ENCODE results near the gene SIDT2.

The SIDT2 gene

DNA sequence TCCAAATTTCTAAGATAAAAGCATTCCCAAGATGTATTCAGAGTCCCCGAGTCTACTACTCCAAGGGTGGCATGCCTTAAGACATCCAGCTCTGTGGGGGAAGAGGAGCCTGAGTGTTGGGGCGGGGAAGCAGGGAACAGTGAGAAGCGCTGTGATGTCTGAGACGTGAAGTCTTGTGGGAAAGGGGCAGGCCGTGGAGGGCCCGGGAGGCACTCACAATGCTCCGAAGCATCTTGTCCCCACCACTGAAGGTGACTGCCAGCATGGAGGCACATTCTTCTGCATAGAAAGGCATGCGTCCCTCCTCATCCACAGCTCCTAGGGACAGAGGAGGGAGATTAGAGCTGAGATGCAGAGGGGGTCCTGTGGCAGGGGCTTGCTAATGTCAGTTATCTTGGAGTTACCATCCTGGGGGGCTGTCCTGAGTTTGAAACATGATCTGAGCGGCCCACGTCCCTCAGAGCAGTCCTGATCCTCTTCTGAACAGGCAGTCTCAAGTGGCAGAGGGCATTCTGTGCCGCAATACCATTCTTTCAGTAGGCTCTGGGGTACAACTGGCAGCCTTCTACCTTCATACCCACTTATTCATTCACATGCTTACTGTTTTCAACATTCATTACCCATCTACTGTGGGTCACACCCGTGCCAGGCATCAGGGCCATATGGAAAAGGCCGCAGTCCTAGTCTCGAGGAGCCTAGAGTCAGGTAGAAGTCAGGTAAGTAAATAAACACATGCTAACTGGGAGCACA lies 44.6 kb downstream of the SIDT2 start:
- no peak for DNase-seq (ENCODE audit: low spot score)

DNA sequence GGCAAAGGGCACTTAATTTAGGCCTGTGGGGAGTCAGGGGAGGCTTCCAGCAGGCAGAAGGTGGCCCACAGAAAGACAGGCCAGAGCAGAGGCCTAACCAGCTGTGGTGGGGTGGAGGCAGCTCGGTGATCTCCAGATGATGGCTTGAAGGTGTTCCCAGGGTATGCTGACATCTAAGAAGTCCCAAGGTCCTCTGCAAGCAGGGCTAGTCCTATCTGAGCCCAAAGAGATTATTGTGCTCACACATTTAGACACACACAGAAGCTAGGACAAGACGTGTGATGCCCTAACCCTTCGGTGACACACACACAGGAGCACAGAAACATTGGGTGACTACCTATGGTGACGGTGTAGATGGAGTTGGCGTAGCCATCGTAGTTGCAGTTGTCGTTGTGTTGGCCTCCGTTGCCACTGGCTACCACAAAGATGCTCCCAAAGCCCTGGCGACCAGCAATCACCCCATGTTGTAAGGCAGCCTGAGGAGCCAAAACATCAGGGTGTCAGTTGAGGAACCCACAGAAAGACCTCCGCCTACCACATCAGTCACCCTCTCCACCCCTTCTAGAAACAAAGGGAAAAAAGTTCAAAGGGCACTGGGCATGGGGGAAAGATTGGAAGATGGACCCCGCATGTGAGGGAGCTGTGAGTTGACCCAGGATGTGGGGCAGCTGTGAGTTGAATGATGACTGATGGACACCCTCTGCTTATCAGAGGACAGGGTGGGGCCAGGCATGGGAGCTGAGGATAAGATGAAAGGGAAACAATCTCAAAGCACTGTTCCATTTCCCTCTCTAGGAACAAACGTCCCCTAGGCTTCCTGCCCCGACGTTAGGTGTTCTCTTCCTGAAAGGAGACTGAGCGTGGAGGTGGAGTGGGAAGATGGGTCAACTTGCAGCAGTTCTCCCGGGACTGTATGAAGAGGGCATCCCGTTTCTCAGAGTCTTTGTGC lies 45.5 kb downstream of the SIDT2 start:
- DNase-seq (ENCODE audit: low spot score): no peak

DNA sequence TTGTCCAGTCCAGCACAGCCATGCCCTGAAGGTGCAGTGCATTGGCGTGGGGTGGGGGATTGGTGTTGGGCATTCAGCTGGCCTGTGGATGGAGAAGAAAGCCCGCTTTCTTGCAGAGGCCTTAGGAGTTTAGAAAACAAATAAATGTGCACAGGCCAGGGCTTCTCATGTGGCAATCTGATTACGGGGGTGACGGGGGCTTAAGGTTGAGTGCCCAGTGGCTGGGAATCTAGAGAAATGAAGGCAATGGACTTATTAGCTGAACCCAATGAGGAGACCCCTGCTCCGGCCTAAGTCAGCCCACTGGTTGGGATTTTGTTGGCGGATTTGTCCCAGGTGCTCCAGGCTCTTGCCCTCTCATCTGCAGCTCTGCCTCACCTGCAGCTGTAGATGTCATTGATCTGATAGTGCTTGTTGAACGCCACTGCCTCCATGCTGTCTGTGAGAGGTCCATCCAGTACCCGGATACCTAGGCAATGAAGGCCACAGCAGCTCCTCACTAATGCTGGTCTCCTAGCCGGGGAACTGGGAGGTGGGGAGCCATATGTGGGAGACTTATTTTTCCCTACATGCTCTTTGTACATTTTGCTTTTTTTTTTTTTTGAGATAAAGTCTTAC lies 47.1 kb downstream of the SIDT2 start:
- DNase-seq (ENCODE audit: low spot score): no peak

DNA sequence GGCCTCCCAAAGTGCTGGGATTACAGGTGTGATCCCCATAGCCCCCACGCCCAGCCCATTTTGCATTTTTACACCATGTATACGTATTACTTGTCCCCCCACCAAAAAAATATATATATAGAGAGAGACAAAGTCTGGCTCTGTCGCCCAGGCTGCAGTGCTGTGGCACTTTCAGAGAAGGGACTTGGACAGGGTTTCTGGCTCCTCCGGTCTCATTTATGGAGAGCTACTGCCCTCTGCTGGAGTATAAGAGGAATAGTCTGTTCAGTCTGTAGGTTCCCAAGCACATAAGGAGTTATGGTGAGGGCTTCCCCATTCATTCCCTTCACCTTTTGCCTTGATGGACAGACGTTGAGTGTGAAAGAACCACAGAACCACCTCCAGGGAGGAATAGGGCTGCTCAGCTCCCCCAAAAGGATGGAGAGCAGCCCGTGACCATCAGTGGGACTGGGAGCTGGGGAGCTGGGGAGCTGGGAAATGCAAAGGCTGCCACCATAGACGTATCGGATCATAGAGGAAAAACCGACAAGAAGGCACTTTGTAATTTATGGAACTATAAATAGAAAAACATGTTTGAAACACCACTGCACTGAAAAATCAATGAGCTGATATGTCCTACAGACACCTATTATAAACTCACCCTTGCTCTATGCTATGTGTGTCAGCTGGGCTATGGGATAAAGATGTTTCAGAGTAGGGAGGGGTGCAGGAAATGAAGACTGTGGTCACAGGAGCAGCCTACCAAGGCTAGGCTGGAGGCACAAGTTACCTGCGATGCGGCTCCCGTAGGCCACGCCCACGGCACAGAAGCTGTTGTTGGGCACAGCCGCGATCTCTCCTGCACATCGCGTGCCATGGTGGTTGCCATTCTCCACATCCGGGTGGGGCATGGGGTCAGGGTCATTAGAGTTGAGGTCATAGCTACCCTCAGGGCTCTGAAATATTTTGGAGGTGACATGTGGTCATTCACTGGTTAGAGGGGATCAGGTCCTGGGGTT lies 48.1 kb downstream of the SIDT2 start:
- peak; percentile 76 for DNase-seq (ENCODE audit: low spot score)

DNA sequence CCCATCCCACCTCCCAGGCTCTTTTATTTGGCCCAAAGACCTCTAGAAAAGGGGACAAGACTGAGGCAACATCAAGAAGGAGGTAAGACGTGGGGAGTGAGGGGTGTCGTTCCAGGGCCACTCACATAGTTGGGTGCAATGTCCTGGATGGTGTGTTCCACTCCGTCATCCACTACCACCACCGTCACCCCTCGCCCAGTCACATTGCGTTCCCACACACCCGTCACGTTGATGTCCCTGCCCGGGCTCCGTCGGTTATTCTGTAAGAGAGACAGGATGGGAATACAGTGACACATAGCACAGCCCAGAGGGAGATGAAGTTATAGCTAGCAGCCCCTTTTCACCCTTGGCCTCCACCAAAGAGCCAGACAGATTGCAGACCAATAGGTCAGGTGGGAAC lies 49.5 kb downstream of the SIDT2 start:
- DNase-seq (ENCODE audit: low spot score): no peak

DNA sequence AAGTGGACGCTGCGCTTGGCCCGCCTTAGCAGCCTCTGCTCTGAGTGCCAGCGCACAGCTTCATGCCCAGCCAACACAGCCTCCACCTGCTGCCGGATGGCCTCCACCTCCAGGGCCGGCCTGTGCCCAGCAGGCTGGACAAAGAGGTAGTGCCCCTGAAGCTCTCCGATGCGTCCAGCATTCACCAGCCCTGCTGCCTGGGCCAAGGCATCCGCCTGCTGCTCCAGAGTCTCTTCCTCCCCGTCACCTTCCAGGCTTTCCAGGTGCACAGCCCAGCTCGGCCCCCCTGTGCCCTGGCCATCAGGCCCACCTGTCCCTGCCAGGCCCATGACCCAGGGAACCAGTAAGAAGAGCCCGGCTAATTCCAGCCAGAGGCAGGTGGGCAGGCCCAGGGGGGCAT lies 50.9 kb downstream of the SIDT2 start:
- no peak for DNase-seq (ENCODE audit: low spot score)

DNA sequence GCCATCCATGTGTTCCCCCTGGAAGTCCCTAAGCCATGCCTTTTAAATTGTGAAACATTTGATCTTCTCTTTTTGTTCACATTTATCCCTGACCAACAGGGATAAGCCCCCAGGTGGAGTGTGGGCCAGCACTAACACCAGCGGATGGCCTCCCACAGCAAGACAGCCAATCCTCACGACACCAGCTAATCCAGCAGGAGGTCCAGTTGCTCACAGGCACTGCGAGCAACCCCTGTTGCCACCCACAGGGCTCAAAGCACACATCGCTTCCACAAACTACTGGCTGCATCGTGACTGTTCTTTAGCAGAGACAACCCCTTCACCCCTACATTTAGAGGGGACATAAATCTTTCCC lies 51.4 kb downstream of the SIDT2 start:
- no peak for DNase-seq (ENCODE audit: low spot score)

DNA sequence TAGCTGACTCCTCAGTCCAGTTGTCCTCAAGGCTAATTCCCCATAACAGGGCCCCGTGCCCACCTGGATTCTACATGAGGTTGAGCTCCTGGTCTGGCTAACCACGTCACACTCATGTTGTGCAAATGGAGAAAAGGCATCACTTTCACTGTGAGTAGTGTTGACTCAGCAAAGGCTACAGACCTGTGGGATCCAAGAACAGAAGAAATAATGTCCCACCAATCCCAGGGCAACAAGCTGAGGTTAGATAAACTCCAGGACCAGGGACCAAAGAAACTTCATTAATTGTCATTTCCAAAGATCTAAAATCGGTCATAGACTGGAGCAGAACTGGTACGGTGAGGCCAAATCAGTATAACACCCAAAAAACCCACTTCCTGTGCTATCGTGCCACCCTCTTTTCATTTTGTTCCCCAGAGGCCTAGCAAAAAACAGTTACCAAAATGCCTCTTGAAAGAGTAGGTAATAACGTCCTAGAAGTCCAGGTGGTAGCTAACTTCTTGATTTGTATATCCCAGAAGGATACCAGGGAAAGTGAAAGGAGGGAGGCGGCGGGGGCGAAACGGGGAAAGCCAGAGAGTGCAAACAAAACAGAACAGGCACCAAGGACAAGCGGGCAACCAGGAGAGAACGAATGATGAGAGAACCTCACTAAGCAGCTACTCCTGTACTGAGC lies 51.9 kb downstream of the SIDT2 start:
- DNase-seq (ENCODE audit: low spot score): no peak

DNA sequence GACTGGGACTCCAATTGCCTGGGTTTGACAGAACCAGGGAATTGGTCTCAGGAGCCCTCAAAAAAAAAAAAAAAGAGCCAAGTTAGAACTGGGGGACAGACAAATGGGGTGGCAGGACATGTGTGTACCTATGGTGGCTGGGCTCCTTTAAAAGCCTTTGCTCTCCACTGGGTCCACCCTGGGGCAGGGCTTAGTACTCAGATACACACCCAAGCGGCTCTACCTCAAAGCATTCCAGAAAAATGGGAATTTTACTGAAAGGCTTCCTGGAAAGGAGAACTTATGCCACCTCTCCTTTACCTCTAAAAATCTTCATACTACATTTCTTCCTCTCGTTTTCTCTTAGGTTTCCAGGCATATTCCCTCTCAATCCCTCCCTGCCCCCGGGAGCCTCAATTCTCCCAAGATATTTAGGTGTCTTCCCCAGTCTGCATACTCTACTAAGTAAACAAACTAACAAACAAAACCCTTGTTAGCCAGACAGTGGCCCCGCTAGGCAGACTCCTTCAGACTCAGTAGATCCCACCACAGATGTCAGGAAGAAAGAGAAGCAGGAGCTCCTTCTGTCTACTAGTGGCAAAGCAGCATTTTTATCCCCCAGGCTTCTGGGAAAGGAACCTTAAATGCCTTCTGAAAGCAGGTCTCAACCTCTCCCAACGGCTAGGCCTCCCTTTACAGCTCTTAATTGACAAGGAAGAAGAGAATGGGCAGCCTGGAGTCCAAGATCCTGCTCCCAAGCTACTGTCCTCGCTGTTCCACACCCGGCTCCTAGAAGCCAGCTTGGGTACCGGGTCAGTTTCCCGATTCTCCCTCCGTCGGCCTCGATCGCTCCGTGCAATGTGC lies 52.7 kb downstream of the SIDT2 start:
- DNase-seq (ENCODE audit: low spot score): no peak

DNA sequence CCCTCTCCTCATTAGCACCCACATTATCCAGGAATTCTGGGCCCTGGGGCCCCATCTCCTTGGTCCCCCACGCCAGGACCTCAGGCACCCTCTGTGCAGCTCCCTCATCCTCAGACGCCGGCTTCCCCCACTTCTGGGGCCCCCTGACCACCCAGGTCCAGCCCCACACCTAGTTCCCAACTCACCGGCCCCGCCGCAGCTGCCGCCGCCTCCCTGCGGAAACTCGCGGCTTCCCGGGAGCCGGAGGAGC lies 53.2 kb downstream of the SIDT2 start, which contains the start of gene PCSK7:
Gene PCSK7 (minus strand): TSS at position 232 of the 250 bp plus-strand sequence. CDS start 2,229 bp downstream, outside the sequence.
- DNase-seq (ENCODE audit: low spot score): no peak

DNA sequence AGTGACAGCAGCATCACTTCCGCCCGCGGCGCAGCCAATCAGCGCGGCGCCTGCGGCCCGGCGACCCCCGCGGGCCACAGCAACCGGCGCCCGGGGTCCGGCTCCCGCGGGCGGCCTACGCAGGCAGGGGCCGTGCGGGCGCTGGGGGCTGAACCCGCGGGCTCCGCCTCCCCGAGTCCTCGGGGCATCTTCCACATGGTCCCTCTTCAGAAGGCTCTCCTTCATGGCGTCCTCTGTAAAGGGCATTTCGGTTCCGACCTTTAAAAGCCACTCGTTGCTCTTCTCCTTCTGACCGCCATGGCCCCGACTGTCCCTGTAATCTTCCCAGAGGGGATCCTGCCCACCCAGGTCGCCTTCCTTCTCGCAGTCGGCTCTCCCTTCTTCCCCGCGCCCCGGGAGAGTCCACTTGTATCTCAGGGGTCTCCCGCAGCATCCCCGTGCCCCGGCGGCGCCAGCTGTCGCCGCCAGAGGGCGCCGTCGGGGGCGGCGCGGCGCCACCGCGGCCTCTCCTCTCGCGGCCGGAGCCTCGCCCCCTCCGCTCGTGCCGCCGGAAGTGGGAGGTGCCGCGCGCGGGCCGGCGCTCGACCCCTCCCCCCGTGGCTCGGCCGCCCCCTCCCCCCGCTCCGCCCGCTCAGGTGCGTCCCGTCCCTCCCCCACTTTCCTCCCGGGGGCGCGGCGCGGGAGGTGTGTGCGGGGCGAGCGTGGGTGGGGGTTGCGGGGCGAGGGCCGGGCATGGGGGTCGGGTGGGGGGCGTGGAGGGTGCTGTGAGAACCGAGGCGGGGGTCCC lies 53.7 kb downstream of the SIDT2 start, which contains the start of gene RNF214:
Gene RNF214 (plus strand): TSS at position 580 of the 787 bp plus-strand sequence. CDS start 1,602 bp downstream, outside the sequence.
- peak; percentile 95 for DNase-seq (ENCODE audit: low spot score)

DNA sequence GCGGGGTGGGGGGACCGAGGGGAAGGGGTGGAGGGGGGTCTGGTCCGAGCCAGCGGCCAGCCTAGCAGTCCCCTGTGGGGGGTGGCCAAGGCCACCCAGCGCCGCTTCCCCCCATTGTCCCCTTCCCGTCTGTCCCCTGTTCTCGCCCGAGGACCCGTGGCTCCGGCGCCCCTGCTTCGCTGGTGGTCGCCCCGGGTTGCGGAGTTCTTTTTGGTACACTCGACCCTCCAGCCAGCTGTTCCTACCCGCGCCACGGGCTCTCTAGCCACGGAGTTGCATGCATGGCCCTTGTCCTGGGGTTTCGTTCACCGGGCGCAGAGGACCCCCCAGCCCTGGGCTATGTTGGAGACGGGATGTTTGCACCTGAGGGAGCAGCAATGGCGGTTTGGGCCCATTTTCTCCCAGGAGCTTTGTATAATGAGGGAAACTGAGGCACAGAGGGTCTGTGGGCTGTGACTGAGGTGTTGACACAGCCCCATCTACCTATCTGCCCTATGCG lies 54.4 kb downstream of the SIDT2 start:
- DNase-seq (ENCODE audit: low spot score): no peak

DNA sequence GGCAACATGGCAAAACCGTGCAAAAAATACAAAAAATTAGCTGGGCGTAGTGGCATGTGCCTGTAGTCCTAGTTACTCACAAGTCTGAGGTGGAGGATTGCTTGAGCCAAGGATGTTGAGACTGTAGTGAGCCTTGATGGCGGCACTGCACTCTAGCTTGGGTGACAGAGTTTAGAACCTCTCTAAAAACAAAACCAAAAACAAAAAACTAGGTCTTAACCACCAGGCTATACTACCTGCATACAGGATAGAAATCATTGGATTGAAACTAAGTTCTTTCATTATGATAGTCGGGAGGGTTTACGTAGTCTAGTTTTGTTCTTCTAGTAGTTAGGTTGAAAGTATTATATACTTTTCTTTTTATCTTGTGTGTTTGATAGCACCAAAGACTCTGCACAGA lies 59.7 kb downstream of the SIDT2 start:
- no peak for DNase-seq (ENCODE audit: low spot score)

DNA sequence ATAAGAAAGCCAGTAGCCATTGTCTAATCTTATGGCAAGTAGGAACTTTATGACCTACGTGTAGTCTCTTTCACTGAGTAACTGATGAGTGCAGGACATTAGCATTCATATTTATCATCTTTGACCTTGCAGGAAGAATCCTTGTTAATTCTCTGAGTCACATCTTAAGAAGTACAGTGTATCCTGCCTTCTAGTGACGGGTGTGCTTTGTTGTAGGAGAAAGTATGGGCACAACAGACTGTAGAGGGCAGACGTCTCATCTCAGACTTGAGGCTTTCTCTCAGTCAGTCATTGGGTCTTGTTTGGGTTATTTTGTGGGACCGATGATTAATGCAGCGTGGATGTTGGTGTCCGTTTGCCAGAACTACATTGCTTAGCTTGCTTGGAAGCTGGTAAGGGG lies 60.8 kb downstream of the SIDT2 start:
- peak; percentile 94 for DNase-seq (ENCODE audit: low spot score)

All from AG08395 (cell line).